SU-DHL-6 (cell line): ENCODE data around the gene PLEKHA8.

Source experiments
- H2AFZ ChIP-seq: fragments of 200-600 bp; sonication (generic); 2 replicates; pipeline ENCODE4 v1.6.1; 2014; ENCODE audit warnings: low read depth, mild to moderate bottlenecking, moderate library complexity, mixed read lengths, antibody characterized with exemption, low read length; ENCODE audit not compliant: severe bottlenecking
- H3F3A ChIP-seq: fragments of 200-600 bp; shearing (Covaris generic); 2 replicates; pipeline ENCODE4 v1.6.0; 2016; ENCODE audit warnings: antibody characterized with exemption, mild to moderate bottlenecking; ENCODE audit not compliant: insufficient read depth
- H3K27ac ChIP-seq: fragments of 200-600 bp; sonication (generic); 2 replicates; pipeline ENCODE4 v1.5.1; 2016; ENCODE audit warnings: low read depth, mild to moderate bottlenecking, low read length, moderate library complexity, mixed read lengths
- H3K27me3 ChIP-seq: fragments of 200-600 bp; sonication (generic), shearing (Covaris generic); 2 replicates; pipeline ENCODE4 v1.6.0; 2014; ENCODE audit warnings: mild to moderate bottlenecking, low read length
- H3K36me3 ChIP-seq: fragments of 200-600 bp; sonication (generic); 2 replicates; pipeline ENCODE4 v1.6.1; 2014; ENCODE audit warnings: mild to moderate bottlenecking, low read length, mixed read lengths
- H3K4me2 ChIP-seq: fragments of 300-600, 200-600 bp; shearing (Covaris generic), sonication (generic); 2 replicates; pipeline ENCODE4 v1.6.0; 2014; ENCODE audit warnings: low read length, low read depth, mild to moderate bottlenecking; ENCODE audit not compliant: poor library complexity, severe bottlenecking
- H3K4me3 ChIP-seq: fragments of 200-600 bp; sonication (generic); 2 replicates; pipeline ENCODE4 v1.5.1; 2014; ENCODE audit warnings: antibody characterized with exemption, low read length, mild to moderate bottlenecking, mixed read lengths; ENCODE audit not compliant: insufficient read depth, poor library complexity, severe bottlenecking
- H3K79me2 ChIP-seq: fragments of 200-600 bp; sonication (generic); 2 replicates; pipeline ENCODE4 v1.6.1; 2014; ENCODE audit warnings: mild to moderate bottlenecking, low read length, moderate library complexity; ENCODE audit not compliant: insufficient read depth
- H3K9ac ChIP-seq: fragments of 200-600 bp; sonication (generic); 2 replicates; pipeline ENCODE4 v1.7.0; 2014; ENCODE audit warnings: mild to moderate bottlenecking, low read length
- H3K9me2 ChIP-seq: fragments of 200-600 bp; sonication (generic); replicated peaks from 2 replicates; pipeline ENCODE4 v1.6.1; 2014; ENCODE audit warnings: low read length; ENCODE audit not compliant: insufficient read depth
- H3K9me3 ChIP-seq: fragments of 200-600 bp; sonication (generic); 2 replicates; pipeline ENCODE4 v1.6.1; 2014; ENCODE audit warnings: low read length, mixed read lengths; ENCODE audit not compliant: insufficient read depth
- H4K20me1 ChIP-seq: fragments of 200-600 bp; sonication (generic); 2 replicates; pipeline ENCODE4 v1.6.1; 2014; ENCODE audit warnings: low read depth, mild to moderate bottlenecking, antibody characterized with exemption, low read length, moderate library complexity, mixed read lengths
- EZH2phosphoT487 ChIP-seq: fragments of 200-600 bp; sonication (generic), shearing (Covaris generic); conservative IDR thresholded peaks from 2 replicates; pipeline ENCODE4 v1.6.1; 2018; ENCODE audit warnings: mild to moderate bottlenecking, antibody characterized with exemption, low read length, moderate library complexity, mixed read lengths
- TF ChIP-seq, protein P1 (sequence below): fragments of 200-600 bp; sonication (generic); IDR thresholded peaks from one replicate; pipeline ENCODE4 v1.5.1; 2017; ENCODE audit warnings: antibody characterized with exemption, mild to moderate bottlenecking, low read length, moderate library complexity; ENCODE audit not compliant: insufficient read depth, poor library complexity, severe bottlenecking

Gene PLEKHA8

DNA sequence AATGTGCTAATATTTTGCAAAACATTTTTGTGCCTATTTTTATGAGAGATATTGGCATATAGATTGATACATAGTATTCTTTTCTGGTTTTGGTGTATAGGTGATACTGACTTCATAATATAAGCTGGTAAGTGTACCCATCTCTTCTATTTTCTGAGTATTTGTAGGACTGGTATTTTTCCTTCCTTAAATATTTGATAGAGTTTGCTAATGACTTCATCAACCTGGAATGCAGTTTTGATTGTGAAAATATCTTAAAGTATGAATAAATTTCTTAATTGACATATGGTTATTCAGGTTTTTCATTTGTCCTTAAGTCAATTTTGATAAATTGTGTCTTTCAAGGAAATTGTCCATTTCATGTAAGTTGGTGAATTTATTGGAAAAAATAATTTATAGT is 32.6 kb upstream of the PLEKHA8 start:
- TF ChIP-seq, protein P1, sequence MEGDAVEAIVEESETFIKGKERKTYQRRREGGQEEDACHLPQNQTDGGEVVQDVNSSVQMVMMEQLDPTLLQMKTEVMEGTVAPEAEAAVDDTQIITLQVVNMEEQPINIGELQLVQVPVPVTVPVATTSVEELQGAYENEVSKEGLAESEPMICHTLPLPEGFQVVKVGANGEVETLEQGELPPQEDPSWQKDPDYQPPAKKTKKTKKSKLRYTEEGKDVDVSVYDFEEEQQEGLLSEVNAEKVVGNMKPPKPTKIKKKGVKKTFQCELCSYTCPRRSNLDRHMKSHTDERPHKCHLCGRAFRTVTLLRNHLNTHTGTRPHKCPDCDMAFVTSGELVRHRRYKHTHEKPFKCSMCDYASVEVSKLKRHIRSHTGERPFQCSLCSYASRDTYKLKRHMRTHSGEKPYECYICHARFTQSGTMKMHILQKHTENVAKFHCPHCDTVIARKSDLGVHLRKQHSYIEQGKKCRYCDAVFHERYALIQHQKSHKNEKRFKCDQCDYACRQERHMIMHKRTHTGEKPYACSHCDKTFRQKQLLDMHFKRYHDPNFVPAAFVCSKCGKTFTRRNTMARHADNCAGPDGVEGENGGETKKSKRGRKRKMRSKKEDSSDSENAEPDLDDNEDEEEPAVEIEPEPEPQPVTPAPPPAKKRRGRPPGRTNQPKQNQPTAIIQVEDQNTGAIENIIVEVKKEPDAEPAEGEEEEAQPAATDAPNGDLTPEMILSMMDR: no peak
- TF ChIP-seq EZH2phosphoT487: no peak
- H3F3A ChIP-seq: no peaks in the 10 kb centered on the region
- H2AFZ ChIP-seq: no peak overlapping the region
- H3K9ac ChIP-seq: no peak overlapping the region
- no peaks in the 10 kb centered on the region for H4K20me1 ChIP-seq
- 0 out of 2 replicates have a peak, but pooled peaks cover 8% of the 10 kb centered on the region for H3K9me3 ChIP-seq
- no peaks in the 10 kb centered on the region for H3K9me2 ChIP-seq
- no peak overlapping the region for H3K4me2 ChIP-seq
- H3K36me3 ChIP-seq: no peaks in the 10 kb centered on the region
- H3K4me3 ChIP-seq: no peak overlapping the region
- H3K27ac ChIP-seq: no peak overlapping the region
- H3K27me3 ChIP-seq: no peaks in the 10 kb centered on the region
- H3K79me2 ChIP-seq: no peaks in the 10 kb centered on the region

DNA sequence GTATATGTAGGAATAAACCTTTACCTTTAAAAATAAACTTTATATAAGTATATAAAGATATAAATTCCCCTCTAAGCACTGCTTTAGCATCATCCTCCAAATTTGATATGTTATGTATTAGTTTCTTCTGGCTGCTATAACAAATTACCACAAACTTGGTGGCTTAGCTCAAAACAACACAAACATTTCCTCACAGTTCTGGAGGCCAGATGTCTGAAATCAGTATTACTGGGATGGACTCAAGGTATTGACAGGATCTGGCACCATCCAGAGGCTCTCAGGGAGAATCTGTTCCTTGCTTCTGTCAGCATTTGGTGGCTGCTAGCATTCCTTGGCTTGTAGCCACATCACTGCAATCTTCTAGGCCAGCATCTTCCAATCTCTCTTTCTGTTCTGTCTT is 31.9 kb upstream of the PLEKHA8 start:
- no peak for TF ChIP-seq EZH2phosphoT487
- TF ChIP-seq, protein P1: no peak

DNA sequence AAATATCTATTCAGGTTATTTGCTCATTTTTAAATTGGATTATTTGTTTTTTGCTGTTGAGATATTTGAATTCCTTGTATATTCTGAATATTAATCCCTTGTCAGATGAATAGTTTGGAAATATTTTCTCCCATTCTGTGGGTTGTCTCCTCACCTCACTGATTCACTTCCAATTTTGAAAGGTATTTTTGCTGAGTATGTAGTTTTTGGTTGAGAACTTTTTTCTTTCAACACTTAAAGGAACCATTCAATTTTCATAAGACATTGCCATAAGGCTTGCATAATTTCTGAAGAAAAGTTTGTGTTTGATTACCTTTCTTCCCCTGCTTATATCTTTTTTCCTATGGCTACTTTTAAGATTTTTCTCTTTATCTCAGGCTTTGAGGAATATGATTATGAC is 29.7 kb upstream of the PLEKHA8 start:
- no peaks in the 10 kb centered on the region for H3K36me3 ChIP-seq
- no peak overlapping the region for H2AFZ ChIP-seq
- no peak overlapping the region for H3K4me3 ChIP-seq
- H3K27ac ChIP-seq: no peak overlapping the region
- no peak overlapping the region for H3K4me2 ChIP-seq
- TF ChIP-seq, protein P1: no peak
- no peak for TF ChIP-seq EZH2phosphoT487
- H3K9me2 ChIP-seq: no peaks in the 10 kb centered on the region
- 0 out of 2 replicates have a peak, but pooled peaks cover 8% of the 10 kb centered on the region for H3K9me3 ChIP-seq
- H3F3A ChIP-seq: no peaks in the 10 kb centered on the region
- H3K9ac ChIP-seq: no peak overlapping the region
- no peaks in the 10 kb centered on the region for H3K27me3 ChIP-seq
- no peaks in the 10 kb centered on the region for H4K20me1 ChIP-seq
- H3K79me2 ChIP-seq: no peaks in the 10 kb centered on the region

More for the DNA sequence above, 31.9 kb upstream of the PLEKHA8 start:
- H3K36me3 ChIP-seq: no peaks in the 10 kb centered on the region
- H2AFZ ChIP-seq: no peak overlapping the region
- no peak overlapping the region for H3K4me3 ChIP-seq
- H3F3A ChIP-seq: no peaks in the 10 kb centered on the region
- H3K9me3 ChIP-seq: 0 out of 2 replicates have a peak, but pooled peaks cover 8% of the 10 kb centered on the region
- H3K79me2 ChIP-seq: no peaks in the 10 kb centered on the region
- no peak overlapping the region for H3K4me2 ChIP-seq
- H4K20me1 ChIP-seq: no peaks in the 10 kb centered on the region
- H3K27ac ChIP-seq: no peak overlapping the region
- no peaks in the 10 kb centered on the region for H3K9me2 ChIP-seq
- no peaks in the 10 kb centered on the region for H3K27me3 ChIP-seq
- no peak overlapping the region for H3K9ac ChIP-seq
